Ishikawa (cell line): ENCODE measurements around the gene PIGN.

Experiments used
- CREB1 ChIP-seq: IDR thresholded peaks from 2 replicates; pipeline ENCODE4 v1.6.1; 2012; ENCODE audit warnings: low read depth
- RAD21 ChIP-seq: IDR thresholded peaks from 2 replicates; pipeline ENCODE4 v1.6.1; 2012; ENCODE audit warnings: low read depth
- REST ChIP-seq: IDR thresholded peaks from 2 replicates; pipeline ENCODE4 v1.6.1; 2012; ENCODE audit warnings: low read depth, mild to moderate bottlenecking

GRCh38 chr18:62140259-62140658 lies 46.6 kb downstream of the PIGN start:
- no peak for TF ChIP-seq RAD21
- no peak for TF ChIP-seq REST
- no peak for TF ChIP-seq CREB1
